H1 (cell line): ENCODE data around the gene PLCB1. TPM values are rescaled to one million over a fixed set of nuclear protein-coding genes. Genes with fewer than 3 reads are reported as not detected.
"Not testable (repeated sequence)": the region's sequence is repeated elsewhere in the genome, so short reads cannot be mapped to it uniquely, and the experiment has no call there.

Source experiments
- CTCF ChIA-PET: fragments of 300-600 bp; sonication (Branson Sonifier 250); formaldehyde crosslinking; loops from one replicate; lab custom pipeline; 2021; ENCODE audit not compliant: partially characterized antibody; lab: Charles Lee
- POLR2A ChIA-PET: fragments of 300-600 bp; sonication (Branson Sonifier 250); formaldehyde crosslinking; loops from one replicate; lab custom pipeline; 2021; ENCODE audit warnings: inconsistent platforms; ENCODE audit not compliant: partially characterized antibody; lab: Charles Lee
- DNase-seq, 2 experiments: peaks; one replicate each; pipeline versions ENCODE4 v3.0.0 to v3.0.0-alpha.2; 2010 to 2022; ENCODE audit warnings: low spot score in 2 of 2, low read depth in 1 of 2, mixed read lengths in 1 of 2
- FAIRE-seq: peaks from 2 replicates; lab custom pipeline; 2011; peaks lifted over from hg19 to GRCh38; lab: Jason Lieb, UNC
- H2AFZ ChIP-seq: 2 replicates; pipeline ENCODE4 v1.8.1; 2012; ENCODE audit warnings: low read length, inconsistent platforms
- H2AK5ac ChIP-seq: 2 replicates; pipeline ENCODE4 v1.6.1; 2013; ENCODE audit warnings: low read depth, low read length
- H2BK120ac ChIP-seq: replicated peaks from 2 replicates; pipeline ENCODE3; 2013; ENCODE audit warnings: low read depth, low read length, inconsistent platforms
- H2BK12ac ChIP-seq: 2 replicates; pipeline ENCODE4 v1.6.1; 2013; ENCODE audit warnings: low read depth, low read length
- H2BK15ac ChIP-seq: 2 replicates; pipeline ENCODE4 v1.6.1; 2013; ENCODE audit warnings: low read length
- H2BK20ac ChIP-seq: 2 replicates; pipeline ENCODE4 v1.6.1; 2013; ENCODE audit warnings: low read length
- H2BK5ac ChIP-seq: 2 replicates; pipeline ENCODE4 v1.6.1; 2013; ENCODE audit warnings: low read depth, low read length
- H3K14ac ChIP-seq: 2 replicates; pipeline ENCODE4 v1.6.1; 2013; ENCODE audit warnings: inconsistent platforms; ENCODE audit not compliant: insufficient read length
- H3K18ac ChIP-seq: 2 replicates; pipeline ENCODE4 v1.6.1; 2013; ENCODE audit warnings: low read length; ENCODE audit errors: extremely low read depth
- H3K23ac ChIP-seq: 2 replicates; pipeline ENCODE4 v1.6.1; 2013; ENCODE audit warnings: inconsistent platforms; ENCODE audit not compliant: insufficient read length
- H3K23me2 ChIP-seq: 2 replicates; pipeline ENCODE4 v1.6.1; 2013; ENCODE audit warnings: low read depth, low read length
- H3K27ac ChIP-seq: 2 replicates; pipeline ENCODE4 v1.6.1; 2011; ENCODE audit warnings: low read depth, low read length, inconsistent platforms
- H3K27me3 ChIP-seq, 4 experiments: replicated peaks in 1 of 4; 1 replicate in 1 of 4; 2 replicates in 3 of 4; pipeline versions ENCODE4 v1.6.1 to v1.8.1; 2011 to 2013; ENCODE audit warnings: low read length in 3 of 4, mild to moderate bottlenecking in 3 of 4, inconsistent platforms in 2 of 4, mixed read lengths in 2 of 4, moderate library complexity in 1 of 4; ENCODE audit not compliant: control insufficient read depth in 3 of 4, insufficient read depth in 3 of 4; ENCODE audit errors: extremely low read depth in 1 of 4
- H3K36me3 ChIP-seq, 4 experiments: 2 replicates each; pipeline versions ENCODE4 v1.6.1 to v1.8.1; 2011 to 2013; ENCODE audit warnings: mild to moderate bottlenecking in 4 of 4, low read length in 3 of 4, moderate library complexity in 2 of 4, control low read depth in 1 of 4, inconsistent platforms in 1 of 4; ENCODE audit not compliant: insufficient read depth in 4 of 4, control insufficient read depth in 2 of 4
- H3K4ac ChIP-seq: replicated peaks from 2 replicates; pipeline ENCODE3; 2013; ENCODE audit warnings: low read length, low read depth, mixed read lengths, inconsistent platforms; ENCODE audit not compliant: insufficient read length
- H3K4me1 ChIP-seq, 4 experiments: replicated peaks in 1 of 4; 1 replicate in 1 of 4; 2 replicates in 3 of 4; pipeline versions ENCODE4 v1.6.1 to v1.8.1; 2011 to 2013; ENCODE audit warnings: low read length in 3 of 4, inconsistent platforms in 2 of 4, mixed read lengths in 1 of 4; ENCODE audit not compliant: insufficient read depth in 4 of 4, control insufficient read depth in 3 of 4
- H3K4me2 ChIP-seq, 2 experiments: 2 replicates each; pipeline versions ENCODE4 v1.6.1 to v1.8.1; 2011 to 2013; ENCODE audit warnings: low read depth in 2 of 2, low read length in 2 of 2, control low read depth in 1 of 2, inconsistent platforms in 1 of 2, mild to moderate bottlenecking in 1 of 2; ENCODE audit not compliant: insufficient read depth in 1 of 2
- H3K4me3 ChIP-seq, 4 experiments: fragments of 200-600, 300-600 bp in 1 of 4; sonication (generic), shearing (Covaris generic), sonication (Bioruptor Twin) in 1 of 4; 2 replicates each; pipeline versions ENCODE4 v1.5.1 to v1.8.1; 2011 to 2016; ENCODE audit warnings: low read length in 4 of 4, low read depth in 3 of 4, control low read depth in 2 of 4, inconsistent platforms in 2 of 4, mild to moderate bottlenecking in 2 of 4, mixed read lengths in 1 of 4, moderate library complexity in 1 of 4; ENCODE audit not compliant: insufficient read depth in 2 of 4; ENCODE audit errors: extremely low read depth in 1 of 4
- H3K56ac ChIP-seq: replicated peaks from 2 replicates; pipeline ENCODE3; 2013; ENCODE audit warnings: low read depth, mild to moderate bottlenecking, mixed read lengths, low read length, inconsistent platforms; ENCODE audit not compliant: insufficient read length
- H3K79me1 ChIP-seq: 2 replicates; pipeline ENCODE4 v1.6.1; 2013; ENCODE audit warnings: low read depth, low read length, control low read depth
- H3K79me2 ChIP-seq, 2 experiments: 2 replicates each; pipeline versions ENCODE4 v1.6.1 to v1.8.1; 2012 to 2013; ENCODE audit warnings: low read length in 2 of 2, mild to moderate bottlenecking in 2 of 2, inconsistent platforms in 1 of 2; ENCODE audit not compliant: insufficient read depth in 2 of 2, control insufficient read depth in 1 of 2
- H3K9ac ChIP-seq, 4 experiments: replicated peaks in 1 of 4; 1 replicate in 1 of 4; 2 replicates in 3 of 4; pipeline versions ENCODE4 v1.6.1 to v1.8.1; 2011 to 2013; ENCODE audit warnings: low read depth in 3 of 4, low read length in 3 of 4, control low read depth in 2 of 4, mild to moderate bottlenecking in 2 of 4, moderate library complexity in 2 of 4, inconsistent platforms in 1 of 4; ENCODE audit errors: extremely low read depth in 1 of 4
- H3K9me3 ChIP-seq, 2 experiments: 2 replicates each; pipeline versions ENCODE4 v1.6.1 to v1.8.1; 2012 to 2013; ENCODE audit warnings: mild to moderate bottlenecking in 2 of 2, moderate library complexity in 2 of 2, control low read depth in 1 of 2, inconsistent platforms in 1 of 2, low read depth in 1 of 2, low read length in 1 of 2, mixed read lengths in 1 of 2; ENCODE audit not compliant: insufficient read depth in 2 of 2
- H4K20me1 ChIP-seq, 2 experiments: replicated peaks in 1 of 2; 2 replicates each; pipeline versions ENCODE3 to v1.8.1; 2011 to 2013; ENCODE audit warnings: inconsistent platforms in 2 of 2, low read length in 2 of 2, mild to moderate bottlenecking in 1 of 2; ENCODE audit not compliant: insufficient read depth in 2 of 2, control insufficient read depth in 1 of 2
- H4K5ac ChIP-seq: 2 replicates; pipeline ENCODE4 v1.6.1; 2013; ENCODE audit warnings: low read length, low read depth, mixed read lengths, inconsistent platforms; ENCODE audit not compliant: insufficient read length
- H4K8ac ChIP-seq: 2 replicates; pipeline ENCODE4 v1.8.0; 2013; ENCODE audit warnings: mild to moderate bottlenecking, moderate library complexity, low read length, inconsistent platforms; ENCODE audit not compliant: insufficient read depth; ENCODE audit errors: extremely low read depth
- H4K91ac ChIP-seq: replicated peaks from 2 replicates; pipeline ENCODE3; 2013; ENCODE audit warnings: low read length, mixed read lengths, inconsistent platforms; ENCODE audit not compliant: insufficient read length
- WGBS, 2 experiments: shearing (Covaris generic) in 1 of 2; methylation state at CpG; one replicate each; pipeline versions ENCODE4 v1.1.6 to v1.1.7; 2013 to 2015; ENCODE audit warnings: low lambda C conversion rate in 2 of 2, mixed read lengths in 2 of 2, inconsistent platforms in 1 of 2, low coverage in 1 of 2, missing lambda C conversion rate in 1 of 2; ENCODE audit not compliant: insufficient replicate concordance in 2 of 2, insufficient coverage in 1 of 2, insufficient read length in 1 of 2; ENCODE audit errors: extremely low coverage in 1 of 2, missing lambda C conversion rate in 1 of 2; 5-methylcytosine and 5-hydroxymethylcytosine counted together
- polyA plus RNA-seq, 7 experiments: library from polyadenylated mRNA; depleted of rRNA in 3 of 7; stranded (reverse) in 5 of 7; unstranded in 2 of 7; fragments of >200 nt in 5 of 7; fragments of 200-250 nt in 2 of 7; gene quantifications; 1 replicate in 5 of 7; 2 replicates in 1 of 7; 4 replicates in 1 of 7; pipeline versions ENCODE4 v1.2.1 to v1.2.3, GENCODE V29; 2011 to 2013; ENCODE audit warnings: missing spikeins in 2 of 7, mixed read lengths in 2 of 7
- total RNA-seq: library from RNA; stranded (reverse); fragmentation: NEBNext Ultra II Directional; extraction: Animal tissue kit (Norgen Biotek cat#: 25700); gene quantifications from 2 replicates; pipeline ENCODE4 v1.2.1, GENCODE V29; 2021

PLCB1 gene
- total and polyA plus RNA-seq, 2 of the 8 experiments (the other 6 are each of a cell fraction or from before 2014, with no cell fraction given), result 2.6 to 9.1 TPM

DNA sequence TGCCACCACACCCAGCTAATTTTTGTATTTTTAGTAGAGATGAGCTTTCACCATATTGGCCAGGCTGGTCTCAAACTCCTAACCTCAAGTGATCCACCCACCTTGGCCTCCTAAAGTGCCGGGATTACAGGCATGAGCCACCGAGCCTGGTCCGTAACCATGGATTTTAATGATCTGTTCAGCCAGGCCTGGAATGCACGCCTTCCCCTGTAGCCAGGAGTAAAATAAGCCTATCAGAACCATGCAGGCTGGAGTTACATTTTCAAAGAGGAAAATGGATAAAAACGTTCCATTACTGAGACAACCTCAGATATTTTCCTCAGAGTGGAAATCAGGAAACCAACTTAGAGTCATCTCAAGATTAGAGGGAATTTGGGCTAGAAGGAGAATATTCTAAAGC, 304.9 kb downstream of the PLCB1 start:
- H2AK5ac ChIP-seq, H4K8ac ChIP-seq, H3K4me1 ChIP-seq, FAIRE-seq, H4K5ac ChIP-seq, H3K23me2 ChIP-seq, H2BK15ac ChIP-seq, POLR2A ChIA-PET, H3K27ac ChIP-seq, H3K14ac ChIP-seq, H3K56ac ChIP-seq, H3K79me2 ChIP-seq, H2BK5ac ChIP-seq, H3K4ac ChIP-seq, H3K9ac ChIP-seq, H3K23ac ChIP-seq, H3K27me3 ChIP-seq, H3K36me3 ChIP-seq, H4K91ac ChIP-seq, H2BK20ac ChIP-seq, H3K4me3 ChIP-seq, H4K20me1 ChIP-seq, H3K79me1 ChIP-seq, H2BK12ac ChIP-seq, H2BK120ac ChIP-seq, H3K9me3 ChIP-seq, H3K18ac ChIP-seq, H2AFZ ChIP-seq, H3K4me2 ChIP-seq, DNase-seq: not testable (repeated sequence)
- CTCF ChIA-PET, result interaction anchor here (1.0 kb wide), 1 partner anchor 307 kb away, joined by 3 read pairs; no protein-coding TSS in a partner anchor
- WGBS, 2 experiments, result 91% methylated on average over 5 of the region's 5 CpGs; no CpG with 5 or more reads in 1 of the 2 experiments
